ENCODE results near the gene CFAP157. TPM values are rescaled to one million over a fixed set of nuclear protein-coding genes. Genes with fewer than 3 reads are reported as not detected.

The CFAP157 gene
- total RNA-seq, 1 donor from 2014 or later: 1.3 TPM

DNA sequence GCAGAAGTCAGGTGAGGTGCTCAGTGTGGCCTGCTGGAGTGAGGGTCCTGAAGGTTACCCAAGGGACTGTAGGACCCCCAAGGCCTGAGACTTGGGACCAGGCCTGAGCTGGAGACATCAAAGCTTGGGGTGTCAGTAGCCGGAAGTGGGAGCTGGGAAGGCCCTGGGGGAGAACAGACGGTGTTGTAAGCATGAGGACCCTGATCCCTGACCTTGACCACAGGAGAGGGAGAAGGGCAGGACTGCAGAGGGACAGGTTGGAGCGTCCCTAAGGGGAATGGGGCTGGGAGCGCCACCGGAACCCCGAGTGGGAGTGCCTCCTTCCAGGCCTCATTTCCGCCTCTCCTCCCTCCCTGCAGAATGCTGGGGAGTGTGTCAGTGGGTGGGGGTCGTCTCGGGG is 9.6 kb downstream of the CFAP157 start:
- Mint-ChIP-seq H3K27ac (no peak overlapping the region), H3K36me3 (ENCODE audit: insufficient read depth) (no peaks in the 10 kb centered on the region), H3K4me1 (ENCODE audit: low read depth) (peaks cover 9% of the 10 kb centered on the region), H3K4me3 (ENCODE audit: low read depth) (peak overlapping the region; percentile 94), H3K27me3 (peaks cover 4% of the 10 kb centered on the region), H3K9me3 (ENCODE audit: low read depth) (no peaks in the 10 kb centered on the region)
- TF ChIP-seq, protein P1, sequence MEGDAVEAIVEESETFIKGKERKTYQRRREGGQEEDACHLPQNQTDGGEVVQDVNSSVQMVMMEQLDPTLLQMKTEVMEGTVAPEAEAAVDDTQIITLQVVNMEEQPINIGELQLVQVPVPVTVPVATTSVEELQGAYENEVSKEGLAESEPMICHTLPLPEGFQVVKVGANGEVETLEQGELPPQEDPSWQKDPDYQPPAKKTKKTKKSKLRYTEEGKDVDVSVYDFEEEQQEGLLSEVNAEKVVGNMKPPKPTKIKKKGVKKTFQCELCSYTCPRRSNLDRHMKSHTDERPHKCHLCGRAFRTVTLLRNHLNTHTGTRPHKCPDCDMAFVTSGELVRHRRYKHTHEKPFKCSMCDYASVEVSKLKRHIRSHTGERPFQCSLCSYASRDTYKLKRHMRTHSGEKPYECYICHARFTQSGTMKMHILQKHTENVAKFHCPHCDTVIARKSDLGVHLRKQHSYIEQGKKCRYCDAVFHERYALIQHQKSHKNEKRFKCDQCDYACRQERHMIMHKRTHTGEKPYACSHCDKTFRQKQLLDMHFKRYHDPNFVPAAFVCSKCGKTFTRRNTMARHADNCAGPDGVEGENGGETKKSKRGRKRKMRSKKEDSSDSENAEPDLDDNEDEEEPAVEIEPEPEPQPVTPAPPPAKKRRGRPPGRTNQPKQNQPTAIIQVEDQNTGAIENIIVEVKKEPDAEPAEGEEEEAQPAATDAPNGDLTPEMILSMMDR (IDR thresholded peaks at IDR 0.05; ENCODE audit: unreplicated experiment): no peak
- no peak for DNase-seq (ENCODE audit: low spot score, unreplicated experiment)

DNA sequence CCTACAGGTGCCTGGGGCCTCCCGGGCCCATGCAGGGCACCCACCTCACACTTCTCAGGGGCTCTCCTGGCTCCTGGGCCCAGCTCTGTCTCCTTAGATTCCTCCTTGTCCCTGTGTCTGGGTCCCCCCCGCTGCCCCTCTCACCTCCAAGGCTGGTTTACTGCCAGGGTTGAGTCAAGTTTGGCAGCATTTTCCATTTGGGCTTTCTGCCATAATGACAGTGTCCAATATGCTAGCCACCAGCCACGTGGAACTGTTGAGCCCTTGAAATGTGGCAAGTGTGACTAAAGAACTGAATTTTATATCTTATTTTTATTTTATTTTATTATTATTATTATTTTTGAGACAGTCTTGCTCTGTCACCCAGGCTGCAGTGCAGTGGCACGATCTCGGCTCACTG is 11.0 kb downstream of the CFAP157 start:
- peaks cover 4% of the 10 kb centered on the region for H3K27me3 Mint-ChIP-seq
- TF ChIP-seq, protein P1 (IDR thresholded peaks at IDR 0.05; ENCODE audit: unreplicated experiment): no peak
- H3K4me1 Mint-ChIP-seq (ENCODE audit: low read depth): peaks cover 9% of the 10 kb centered on the region
- H3K4me3 Mint-ChIP-seq (ENCODE audit: low read depth): no peak overlapping the region
- H3K36me3 Mint-ChIP-seq (ENCODE audit: insufficient read depth): no peaks in the 10 kb centered on the region
- H3K9me3 Mint-ChIP-seq (ENCODE audit: low read depth): no peaks in the 10 kb centered on the region
- DNase-seq (ENCODE audit: low spot score, unreplicated experiment): no peak
- H3K27ac Mint-ChIP-seq: no peak overlapping the region

GRCh38 chr9:127720031-127720864 is 13.5 kb downstream of the CFAP157 start:
- TF ChIP-seq, protein P1 (IDR thresholded peaks at IDR 0.05; ENCODE audit: unreplicated experiment): no peak
- H3K27ac Mint-ChIP-seq: no peak overlapping the region
- no peaks in the 10 kb centered on the region for H3K9me3 Mint-ChIP-seq (ENCODE audit: low read depth)
- peaks cover 7% of the 10 kb centered on the region for H3K4me1 Mint-ChIP-seq (ENCODE audit: low read depth)
- H3K27me3 Mint-ChIP-seq: peaks cover 4% of the 10 kb centered on the region
- no peak for DNase-seq (ENCODE audit: low spot score, unreplicated experiment)
- no peak overlapping the region for H3K4me3 Mint-ChIP-seq (ENCODE audit: low read depth)
- H3K36me3 Mint-ChIP-seq (ENCODE audit: insufficient read depth): no peaks in the 10 kb centered on the region

DNA sequence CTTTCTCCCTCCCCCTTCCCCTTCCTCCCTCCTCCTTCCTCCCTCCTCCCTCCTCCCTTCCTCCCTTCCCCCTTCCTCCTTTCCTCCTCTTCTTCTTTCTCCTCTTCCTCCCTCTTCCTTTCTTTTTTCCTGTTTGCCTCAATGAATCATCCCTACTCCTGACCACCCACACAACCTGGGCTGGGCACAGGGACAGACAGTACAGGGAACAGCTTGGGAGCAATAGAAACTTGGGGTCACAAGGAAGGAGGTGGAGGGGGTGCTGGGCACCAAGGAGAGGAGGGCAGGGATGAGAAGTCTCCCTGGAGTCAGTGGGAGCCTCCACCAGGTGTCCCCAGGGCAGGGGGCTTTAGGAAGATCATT is 14.1 kb downstream of the CFAP157 start:
- TF ChIP-seq, protein P1 (IDR thresholded peaks at IDR 0.05; ENCODE audit: unreplicated experiment): no peak
- H3K36me3 Mint-ChIP-seq (ENCODE audit: insufficient read depth): no peaks in the 10 kb centered on the region
- DNase-seq (ENCODE audit: low spot score, unreplicated experiment): no peak
- H3K27me3 Mint-ChIP-seq: peaks cover 4% of the 10 kb centered on the region
- no peaks in the 10 kb centered on the region for H3K9me3 Mint-ChIP-seq (ENCODE audit: low read depth)
- no peak overlapping the region for H3K27ac Mint-ChIP-seq
- peaks cover 5% of the 10 kb centered on the region for H3K4me1 Mint-ChIP-seq (ENCODE audit: low read depth)
- no peak overlapping the region for H3K4me3 Mint-ChIP-seq (ENCODE audit: low read depth)

- Mint-ChIP-seq H3K9me3 (ENCODE audit: low read depth) (no peaks in the 10 kb centered on the region), H3K27me3 (peaks cover 4% of the 10 kb centered on the region), H3K36me3 (ENCODE audit: insufficient read depth) (no peaks in the 10 kb centered on the region), H3K4me1 (ENCODE audit: low read depth) (no peaks in the 10 kb centered on the region), H3K4me3 (ENCODE audit: low read depth) (no peak overlapping the region), H3K27ac (no peak overlapping the region)
- TF ChIP-seq, protein P1 (IDR thresholded peaks at IDR 0.05; ENCODE audit: unreplicated experiment): no peak
- no peak for DNase-seq (ENCODE audit: low spot score, unreplicated experiment)
These were observed 14.6 kb downstream of the CFAP157 start for GRCh38 chr9:127721391-127721821.

All from progenitor cell of endocrine pancreas (in vitro differentiated cells).